SK-N-SH treated with all-trans-retinoic acid at 6 μM for 48 hours (cell line): ENCODE measurements around the gene BCHE.
"Not testable (repeated sequence)": the region's sequence is repeated elsewhere in the genome, so short reads cannot be mapped to it uniquely, and the experiment has no call there.

Source experiments
- ATAC-seq: fragments of 200-7000 bp; cut with Tn5 transposase; 3 replicates; pipeline ENCODE4 v1.9.1; 2020; ENCODE audit warnings: mild to moderate bottlenecking, moderate library complexity
- ARNTL ChIP-seq: fragments of 450-650 bp; formaldehyde crosslinking; IDR thresholded peaks from 2 replicates; pipeline ENCODE4 v1.5.0; 2020; ENCODE audit warnings: low read depth, mild to moderate bottlenecking, moderate library complexity, borderline replicate concordance
- BACH2 ChIP-seq: fragments of 250-450 bp; sonication (Bioruptor Pico); IDR thresholded peaks from 2 replicates; pipeline ENCODE4 v1.9.0; 2021; ENCODE audit warnings: mild to moderate bottlenecking, borderline replicate concordance
- CSDC2 ChIP-seq: fragments of 250-450 bp; sonication (Bioruptor Pico); IDR thresholded peaks from 2 replicates; pipeline ENCODE4 v1.5.0; 2020; ENCODE audit warnings: mild to moderate bottlenecking, moderate library complexity
- ESRRG ChIP-seq: fragments of 250-450 bp; sonication (Bioruptor Pico); IDR thresholded peaks from 2 replicates; pipeline ENCODE4 v1.6.1; 2021; ENCODE audit warnings: mild to moderate bottlenecking
- ISL1 ChIP-seq: fragments of 250-450 bp; sonication (Bioruptor Pico); IDR thresholded peaks from 2 replicates; pipeline ENCODE4 v2.1.2; 2022; ENCODE audit warnings: mild to moderate bottlenecking, moderate library complexity
- OSR1 ChIP-seq: fragments of 250-450 bp; sonication (Bioruptor Pico); IDR thresholded peaks from 2 replicates; pipeline ENCODE4 v1.8.0; 2022; ENCODE audit warnings: moderate library complexity, mild to moderate bottlenecking, inconsistent platforms
- PPARA ChIP-seq: fragments of 250-450 bp; sonication (Bioruptor Pico); IDR thresholded peaks from 2 replicates; pipeline ENCODE4 v1.5.0; 2020; ENCODE audit warnings: mild to moderate bottlenecking, borderline replicate concordance
- RARB ChIP-seq: fragments of 250-450 bp; sonication (Bioruptor Pico); IDR thresholded peaks from 2 replicates; pipeline ENCODE4 v1.8.0; 2021; ENCODE audit warnings: mild to moderate bottlenecking, moderate library complexity
- SNAI2 ChIP-seq: fragments of 250-450 bp; sonication (Bioruptor Pico); IDR thresholded peaks from 2 replicates; pipeline ENCODE4 v1.5.0; 2020; ENCODE audit warnings: mild to moderate bottlenecking, moderate library complexity
- TCF4 ChIP-seq: fragments of 250-450 bp; sonication (Bioruptor Pico); IDR thresholded peaks from 2 replicates; pipeline ENCODE4 v1.8.0; 2021; ENCODE audit warnings: mild to moderate bottlenecking, moderate library complexity, borderline replicate concordance
- TOX ChIP-seq: fragments of 250-450 bp; sonication (Bioruptor Pico); IDR thresholded peaks from 2 replicates; pipeline ENCODE4 v1.8.0; 2021; ENCODE audit warnings: mild to moderate bottlenecking, moderate library complexity, borderline replicate concordance
- ZC3H10 ChIP-seq: fragments of 250-450 bp; sonication (Bioruptor Pico); IDR thresholded peaks from 2 replicates; pipeline ENCODE4 v1.5.1; 2021; ENCODE audit warnings: mild to moderate bottlenecking, moderate library complexity
- ZFP3 ChIP-seq: fragments of 250-450 bp; sonication (Bioruptor Pico); IDR thresholded peaks from 2 replicates; pipeline ENCODE4 v1.5.0; 2020; ENCODE audit warnings: mild to moderate bottlenecking, moderate library complexity
- ZFP30 ChIP-seq: fragments of 450-650 bp; formaldehyde crosslinking; IDR thresholded peaks from 2 replicates; pipeline ENCODE4 v1.5.0; 2022; ENCODE audit warnings: mild to moderate bottlenecking, moderate library complexity
- ZNF565 ChIP-seq: fragments of 450-650 bp; formaldehyde crosslinking; conservative IDR thresholded peaks from 2 replicates; pipeline ENCODE4 v1.5.0; 2020; ENCODE audit warnings: low read depth, mild to moderate bottlenecking, moderate library complexity
- ZNF8 ChIP-seq: fragments of 450-650 bp; formaldehyde crosslinking; IDR thresholded peaks from 2 replicates; pipeline ENCODE4 v1.5.0; 2020; ENCODE audit warnings: mild to moderate bottlenecking, moderate library complexity
- TF ChIP-seq, protein P1 (sequence below): fragments of 250-450 bp; sonication (Bioruptor Pico); IDR thresholded peaks from 2 replicates; pipeline ENCODE4 v1.5.0; 2020; ENCODE audit warnings: mild to moderate bottlenecking, moderate library complexity
- TF ChIP-seq, protein P2 (sequence below): fragments of 250-450 bp; sonication (Bioruptor Pico); IDR thresholded peaks from 2 replicates; pipeline ENCODE4 v1.5.1; 2021; ENCODE audit warnings: mild to moderate bottlenecking, moderate library complexity
- TF ChIP-seq, protein P3 (sequence below): fragments of 250-450 bp; sonication (Bioruptor Pico); IDR thresholded peaks from 2 replicates; pipeline ENCODE4 v1.8.0; 2021; ENCODE audit warnings: low read depth, mild to moderate bottlenecking, moderate library complexity, borderline replicate concordance
- TF ChIP-seq, protein P4 (sequence below): fragments of 250-450 bp; sonication (Bioruptor Pico); IDR thresholded peaks from 2 replicates; pipeline ENCODE4 v1.5.1; 2020; ENCODE audit warnings: low read depth, mild to moderate bottlenecking, moderate library complexity

BCHE gene

DNA sequence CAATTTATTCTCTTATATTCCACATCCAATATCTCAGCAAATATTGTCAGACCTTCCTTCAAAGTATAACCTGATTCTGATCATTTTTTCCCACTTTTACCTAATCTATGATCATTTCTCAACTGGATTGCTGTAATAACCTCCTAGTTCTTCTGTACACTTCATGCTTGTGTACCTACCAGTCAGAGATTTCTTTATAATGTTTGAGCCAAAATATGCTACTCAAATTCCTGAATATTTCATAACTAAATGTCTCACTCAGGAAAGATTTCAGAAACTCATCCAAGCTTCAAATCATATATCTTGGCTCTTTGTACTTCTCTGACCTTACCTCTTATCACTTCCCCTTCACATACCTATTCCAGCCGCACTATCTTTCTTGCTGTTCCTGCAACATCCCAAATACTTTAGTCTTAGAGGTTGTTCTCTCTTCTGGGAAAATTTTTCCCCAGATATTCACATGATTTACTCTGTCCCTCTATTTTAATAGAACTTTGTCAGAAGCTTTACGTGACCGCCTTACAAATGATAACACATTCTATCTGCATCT lies 20.0 kb downstream of the BCHE start:
- ATAC-seq, result no peak
- TF ChIP-seq, protein P1, sequence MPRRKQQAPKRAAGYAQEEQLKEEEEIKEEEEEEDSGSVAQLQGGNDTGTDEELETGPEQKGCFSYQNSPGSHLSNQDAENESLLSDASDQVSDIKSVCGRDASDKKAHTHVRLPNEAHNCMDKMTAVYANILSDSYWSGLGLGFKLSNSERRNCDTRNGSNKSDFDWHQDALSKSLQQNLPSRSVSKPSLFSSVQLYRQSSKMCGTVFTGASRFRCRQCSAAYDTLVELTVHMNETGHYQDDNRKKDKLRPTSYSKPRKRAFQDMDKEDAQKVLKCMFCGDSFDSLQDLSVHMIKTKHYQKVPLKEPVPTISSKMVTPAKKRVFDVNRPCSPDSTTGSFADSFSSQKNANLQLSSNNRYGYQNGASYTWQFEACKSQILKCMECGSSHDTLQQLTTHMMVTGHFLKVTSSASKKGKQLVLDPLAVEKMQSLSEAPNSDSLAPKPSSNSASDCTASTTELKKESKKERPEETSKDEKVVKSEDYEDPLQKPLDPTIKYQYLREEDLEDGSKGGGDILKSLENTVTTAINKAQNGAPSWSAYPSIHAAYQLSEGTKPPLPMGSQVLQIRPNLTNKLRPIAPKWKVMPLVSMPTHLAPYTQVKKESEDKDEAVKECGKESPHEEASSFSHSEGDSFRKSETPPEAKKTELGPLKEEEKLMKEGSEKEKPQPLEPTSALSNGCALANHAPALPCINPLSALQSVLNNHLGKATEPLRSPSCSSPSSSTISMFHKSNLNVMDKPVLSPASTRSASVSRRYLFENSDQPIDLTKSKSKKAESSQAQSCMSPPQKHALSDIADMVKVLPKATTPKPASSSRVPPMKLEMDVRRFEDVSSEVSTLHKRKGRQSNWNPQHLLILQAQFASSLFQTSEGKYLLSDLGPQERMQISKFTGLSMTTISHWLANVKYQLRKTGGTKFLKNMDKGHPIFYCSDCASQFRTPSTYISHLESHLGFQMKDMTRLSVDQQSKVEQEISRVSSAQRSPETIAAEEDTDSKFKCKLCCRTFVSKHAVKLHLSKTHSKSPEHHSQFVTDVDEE (CRISPR knock-in tag), result no peak

DNA sequence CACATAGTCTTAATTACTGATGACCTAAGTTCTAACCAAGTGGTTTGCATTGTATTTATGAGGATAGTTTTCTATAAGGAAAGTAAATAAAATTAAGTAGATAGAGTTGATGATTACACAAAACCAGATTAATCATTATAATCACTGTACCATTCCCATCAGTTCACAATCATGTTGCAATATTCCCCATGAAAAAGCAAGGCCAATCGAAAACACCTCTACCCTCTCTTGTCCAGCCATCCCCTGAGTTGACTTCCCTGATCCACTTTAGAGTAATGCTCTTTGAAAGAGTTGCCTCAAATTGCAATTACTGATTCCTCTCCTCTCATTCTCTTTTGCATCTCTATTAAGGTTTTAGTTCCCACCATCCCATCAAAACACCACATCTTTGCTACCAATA lies 21.0 kb downstream of the BCHE start:
- no peak for ATAC-seq
- TF ChIP-seq ARNTL (CRISPR knock-in tag) (no peak), PPARA (no peak), SNAI2 (no peak)
- TF ChIP-seq, protein P1 (CRISPR knock-in tag), result no peak

DNA sequence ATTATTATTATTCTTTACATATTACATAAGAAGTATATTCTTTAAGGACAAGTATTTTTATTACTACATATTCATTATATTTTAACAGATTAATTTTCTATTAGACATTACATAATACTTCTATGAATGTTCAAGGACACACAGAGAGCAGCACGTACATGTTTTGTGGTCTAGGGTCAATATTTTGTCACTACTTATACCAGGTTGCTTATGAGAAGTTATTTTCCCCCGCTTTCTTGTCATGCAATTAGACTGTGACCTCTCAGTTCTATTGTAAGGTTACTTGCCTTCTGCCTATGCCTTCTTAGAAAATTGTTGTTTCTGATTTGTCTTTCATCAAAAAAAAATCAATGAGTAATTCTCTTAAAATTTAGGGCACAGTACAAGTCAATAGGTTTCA lies 21.5 kb downstream of the BCHE start:
- TF ChIP-seq ESRRG (CRISPR knock-in tag) (no peak), ARNTL (CRISPR knock-in tag) (no peak), OSR1 (CRISPR knock-in tag) (no peak)
- TF ChIP-seq, protein P2, sequence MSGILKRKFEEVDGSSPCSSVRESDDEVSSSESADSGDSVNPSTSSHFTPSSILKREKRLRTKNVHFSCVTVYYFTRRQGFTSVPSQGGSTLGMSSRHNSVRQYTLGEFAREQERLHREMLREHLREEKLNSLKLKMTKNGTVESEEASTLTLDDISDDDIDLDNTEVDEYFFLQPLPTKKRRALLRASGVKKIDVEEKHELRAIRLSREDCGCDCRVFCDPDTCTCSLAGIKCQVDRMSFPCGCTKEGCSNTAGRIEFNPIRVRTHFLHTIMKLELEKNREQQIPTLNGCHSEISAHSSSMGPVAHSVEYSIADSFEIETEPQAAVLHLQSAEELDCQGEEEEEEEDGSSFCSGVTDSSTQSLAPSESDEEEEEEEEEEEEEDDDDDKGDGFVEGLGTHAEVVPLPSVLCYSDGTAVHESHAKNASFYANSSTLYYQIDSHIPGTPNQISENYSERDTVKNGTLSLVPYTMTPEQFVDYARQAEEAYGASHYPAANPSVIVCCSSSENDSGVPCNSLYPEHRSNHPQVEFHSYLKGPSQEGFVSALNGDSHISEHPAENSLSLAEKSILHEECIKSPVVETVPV (CRISPR knock-in tag), result no peak

DNA sequence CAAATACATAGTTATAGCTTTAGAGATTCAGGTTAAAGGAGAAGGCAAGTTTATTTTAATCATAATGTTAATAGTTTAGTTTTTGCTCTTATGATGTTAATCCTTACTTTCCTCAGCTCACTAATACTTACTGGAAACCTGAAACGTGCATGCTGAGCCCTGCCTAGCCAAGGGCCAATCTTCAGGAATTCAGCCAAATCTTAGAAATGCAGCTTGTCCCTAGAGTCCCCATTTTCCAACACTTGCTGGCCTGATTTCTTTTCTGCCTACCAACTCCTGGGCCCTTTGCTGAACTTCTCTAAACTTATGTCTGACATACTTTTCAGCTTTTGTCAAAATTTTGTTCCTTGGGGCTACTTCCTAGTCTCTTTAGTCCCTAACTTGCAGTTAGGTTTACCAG lies 22.8 kb downstream of the BCHE start:
- no peak for ATAC-seq
- no peak for TF ChIP-seq TCF4 (CRISPR knock-in tag)
- TF ChIP-seq ZNF565 (CRISPR knock-in tag), result no peak
- TF ChIP-seq OSR1 (CRISPR knock-in tag), result no peak
- no peak for TF ChIP-seq SNAI2
- TF ChIP-seq ZFP30, result no peak
- no peak for TF ChIP-seq ZFP3 (CRISPR knock-in tag)
- TF ChIP-seq, protein P2 (CRISPR knock-in tag), result no peak
- TF ChIP-seq ZNF8 (CRISPR knock-in tag), result no peak
- no peak for TF ChIP-seq ZC3H10 (CRISPR knock-in tag)
- TF ChIP-seq, protein P1 (CRISPR knock-in tag), result no peak
- TF ChIP-seq, protein P3, sequence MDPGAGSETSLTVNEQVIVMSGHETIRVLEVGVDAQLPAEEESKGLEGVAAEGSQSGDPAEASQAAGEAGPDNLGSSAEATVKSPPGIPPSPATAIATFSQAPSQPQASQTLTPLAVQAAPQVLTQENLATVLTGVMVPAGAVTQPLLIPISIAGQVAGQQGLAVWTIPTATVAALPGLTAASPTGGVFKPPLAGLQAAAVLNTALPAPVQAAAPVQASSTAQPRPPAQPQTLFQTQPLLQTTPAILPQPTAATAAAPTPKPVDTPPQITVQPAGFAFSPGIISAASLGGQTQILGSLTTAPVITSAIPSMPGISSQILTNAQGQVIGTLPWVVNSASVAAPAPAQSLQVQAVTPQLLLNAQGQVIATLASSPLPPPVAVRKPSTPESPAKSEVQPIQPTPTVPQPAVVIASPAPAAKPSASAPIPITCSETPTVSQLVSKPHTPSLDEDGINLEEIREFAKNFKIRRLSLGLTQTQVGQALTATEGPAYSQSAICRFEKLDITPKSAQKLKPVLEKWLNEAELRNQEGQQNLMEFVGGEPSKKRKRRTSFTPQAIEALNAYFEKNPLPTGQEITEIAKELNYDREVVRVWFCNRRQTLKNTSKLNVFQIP, result no peak
- TF ChIP-seq ISL1, result no peak
- TF ChIP-seq BACH2 (CRISPR knock-in tag), result no peak
- no peak for TF ChIP-seq RARB
- TF ChIP-seq ARNTL (CRISPR knock-in tag), result no peak
- TF ChIP-seq TOX (CRISPR knock-in tag), result no peak
- TF ChIP-seq PPARA, result no peak
- TF ChIP-seq, protein P4, sequence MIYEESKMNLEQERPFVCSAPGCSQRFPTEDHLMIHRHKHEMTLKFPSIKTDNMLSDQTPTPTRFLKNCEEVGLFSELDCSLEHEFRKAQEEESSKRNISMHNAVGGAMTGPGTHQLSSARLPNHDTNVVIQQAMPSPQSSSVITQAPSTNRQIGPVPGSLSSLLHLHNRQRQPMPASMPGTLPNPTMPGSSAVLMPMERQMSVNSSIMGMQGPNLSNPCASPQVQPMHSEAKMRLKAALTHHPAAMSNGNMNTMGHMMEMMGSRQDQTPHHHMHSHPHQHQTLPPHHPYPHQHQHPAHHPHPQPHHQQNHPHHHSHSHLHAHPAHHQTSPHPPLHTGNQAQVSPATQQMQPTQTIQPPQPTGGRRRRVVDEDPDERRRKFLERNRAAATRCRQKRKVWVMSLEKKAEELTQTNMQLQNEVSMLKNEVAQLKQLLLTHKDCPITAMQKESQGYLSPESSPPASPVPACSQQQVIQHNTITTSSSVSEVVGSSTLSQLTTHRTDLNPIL (CRISPR knock-in tag), result no peak
- TF ChIP-seq CSDC2 (CRISPR knock-in tag), result no peak
- TF ChIP-seq, all 23 proteins: peak for 0

More for the DNA sequence above, 21.5 kb downstream of the BCHE start:
- ATAC-seq, result no peak

DNA sequence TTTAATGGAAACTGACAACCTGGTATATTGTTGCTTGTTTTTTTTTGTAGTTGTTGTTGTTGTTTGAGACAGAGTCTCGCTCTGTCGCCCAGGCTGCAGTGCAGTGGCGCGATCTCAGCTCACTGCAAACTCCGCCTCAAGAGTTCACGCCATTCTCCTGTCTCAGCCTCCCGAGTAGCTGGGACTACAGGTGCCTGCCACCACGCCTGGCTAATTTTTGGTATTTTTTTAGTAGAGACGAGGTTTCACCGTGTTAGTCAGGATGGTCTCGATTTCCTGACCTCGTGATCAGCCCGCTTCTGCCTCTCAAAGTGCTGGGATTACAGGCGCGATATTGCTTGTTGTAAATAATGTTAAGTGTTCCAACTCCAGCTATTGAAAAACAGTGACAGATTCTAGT lies 29.3 kb downstream of the BCHE start:
- not testable (repeated sequence) for ATAC-seq
